HepG2 (cell line): ENCODE data around the gene SLA2. TPM values are rescaled to one million over a fixed set of nuclear protein-coding genes. Genes with fewer than 3 reads are reported as not detected.

Source experiments
- ATF1 ChIP-seq: IDR thresholded peaks from 2 replicates; pipeline ENCODE4 v1.6.1; 2016; ENCODE audit warnings: mild to moderate bottlenecking, control low read depth
- PRMT3 ChIP-seq: sonication (generic); formaldehyde crosslinking; IDR thresholded peaks from 2 replicates; pipeline ENCODE4 v1.8.1; 2022; ENCODE audit warnings: low read depth, mild to moderate bottlenecking, moderate library complexity, missing genetic modification reagents, borderline replicate concordance
- SNAI1 ChIP-seq: sonication (generic); formaldehyde crosslinking; IDR thresholded peaks from 2 replicates; pipeline ENCODE4 v1.5.0; 2020; ENCODE audit warnings: mild to moderate bottlenecking, missing genetic modification reagents, borderline replicate concordance
- SRSF9 ChIP-seq: fragments of 200-400 bp; formaldehyde crosslinking; IDR thresholded peaks from 2 replicates; pipeline ENCODE4 v1.6.1; 2018; ENCODE audit warnings: borderline replicate concordance, mild to moderate bottlenecking, low read depth, low read length; ENCODE audit not compliant: insufficient read depth, poor library complexity, severe bottlenecking
- ZNF263 ChIP-seq: sonication (generic); formaldehyde crosslinking; IDR thresholded peaks from 2 replicates; pipeline ENCODE4 v1.4.0; 2020; ENCODE audit warnings: missing genetic modification reagents
- ZNF296 ChIP-seq: sonication (generic); formaldehyde crosslinking; conservative IDR thresholded peaks from 2 replicates; pipeline ENCODE4 v1.5.0; 2020; ENCODE audit warnings: mild to moderate bottlenecking, missing genetic modification reagents
- ZNF563 ChIP-seq: sonication (generic); formaldehyde crosslinking; IDR thresholded peaks from 2 replicates; pipeline ENCODE4 v1.8.0; 2022; ENCODE audit warnings: mild to moderate bottlenecking, moderate library complexity, missing genetic modification reagents
- ZNF572 ChIP-seq: sonication (generic); formaldehyde crosslinking; IDR thresholded peaks from 2 replicates; pipeline ENCODE4 v1.5.1; 2020; ENCODE audit warnings: mild to moderate bottlenecking, missing genetic modification reagents
- ZSCAN20 ChIP-seq: sonication (generic); formaldehyde crosslinking; IDR thresholded peaks from 2 replicates; pipeline ENCODE4 v1.4.0; 2020; ENCODE audit warnings: missing genetic modification reagents, mild to moderate bottlenecking, borderline replicate concordance
- ZSCAN9 ChIP-seq: IDR thresholded peaks from 2 replicates; pipeline ENCODE4 v1.6.1; 2016; ENCODE audit warnings: borderline replicate concordance
- polyA plus RNA-seq, 8 experiments: library from polyadenylated mRNA; depleted of rRNA in 3 of 8; stranded (reverse) in 7 of 8; unstranded in 1 of 8; fragments of >200 nt; fragmentation: Illumina TruSeq in 4 of 8; extraction: Trizol in 4 of 8; gene quantifications; 2 replicates each; pipeline versions ENCODE4 v1.2.1 to v1.2.3, GENCODE V29; 2011 to 2016; ENCODE audit warnings: low read depth in 4 of 8, missing spikeins in 1 of 8, mixed read lengths in 1 of 8; ENCODE audit not compliant: insufficient read depth in 1 of 8
- total RNA-seq, 5 experiments: library from RNA; depleted of rRNA; stranded (reverse); fragments of >200 nt; fragmentation: Illumina TruSeq; extraction: Trizol; gene quantifications; 2 replicates each; pipeline ENCODE4 v1.2.3, GENCODE V29; 2016; ENCODE audit warnings: low read depth in 1 of 5
- TF ChIP-seq, protein P1 (sequence below): sonication (generic); formaldehyde crosslinking; IDR thresholded peaks from 2 replicates; pipeline ENCODE4 v1.5.0; 2020; ENCODE audit warnings: mild to moderate bottlenecking, missing genetic modification reagents, borderline replicate concordance
- TF ChIP-seq, protein P2 (sequence below): IDR thresholded peaks from 2 replicates; pipeline ENCODE4 v1.6.1; 2016; ENCODE audit warnings: low read depth
- TF ChIP-seq, protein P3 (sequence below): sonication (generic); formaldehyde crosslinking; IDR thresholded peaks from 2 replicates; pipeline ENCODE4 v1.5.1; 2020; ENCODE audit warnings: mild to moderate bottlenecking, missing genetic modification reagents, borderline replicate concordance
- TF ChIP-seq, protein P4 (sequence below): sonication (generic); formaldehyde crosslinking; IDR thresholded peaks from 2 replicates; pipeline ENCODE4 v1.4.0; 2020; ENCODE audit warnings: missing genetic modification reagents

Gene SLA2
- total and polyA plus RNA-seq, 2 of the 13 experiments (the other 11 are each of a cell fraction or from before 2014, with no cell fraction given): 1.6 to 3.6 TPM

DNA sequence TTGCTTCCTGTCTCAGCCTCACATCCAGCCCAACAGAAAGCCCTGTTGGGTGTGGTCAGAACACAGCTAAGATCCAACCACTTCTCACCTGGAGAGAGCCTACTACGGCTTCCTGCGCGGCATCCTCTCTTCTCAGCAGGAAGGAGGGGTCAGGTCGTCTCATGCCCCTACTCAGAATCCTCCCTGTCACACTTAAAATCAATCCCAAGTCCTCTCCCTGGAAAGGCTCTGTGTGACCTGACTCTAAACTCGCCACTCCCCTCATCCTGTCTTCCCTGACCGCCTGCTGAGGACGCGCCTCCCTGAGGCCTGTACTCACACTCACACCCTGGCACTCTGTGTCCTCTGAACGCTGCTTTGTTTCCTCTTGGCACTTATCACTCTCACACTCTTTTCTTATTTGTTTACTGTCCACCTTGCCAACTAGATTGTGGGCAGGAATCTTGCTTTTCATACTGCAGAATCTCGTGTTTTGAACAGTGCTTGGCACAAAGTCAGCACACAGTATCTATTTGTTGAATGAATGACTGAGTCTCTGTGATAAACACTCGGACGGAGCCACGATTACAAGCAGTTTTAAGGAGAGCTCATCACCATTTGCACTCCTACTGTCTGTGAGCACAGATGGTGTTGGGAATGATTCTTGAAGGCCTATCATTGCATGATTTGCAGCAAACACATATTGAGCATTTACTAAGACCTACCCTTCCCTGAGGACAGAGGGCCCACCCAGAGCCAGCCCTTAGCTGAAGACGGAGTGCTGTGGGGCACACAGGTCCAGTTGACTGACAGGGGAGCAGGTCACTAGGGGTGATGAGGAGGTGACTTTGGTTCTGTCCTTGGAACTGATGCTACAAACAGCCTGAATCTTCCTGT lies 21.7 kb downstream of the SLA2 start (continued):
- TF ChIP-seq, protein P1, sequence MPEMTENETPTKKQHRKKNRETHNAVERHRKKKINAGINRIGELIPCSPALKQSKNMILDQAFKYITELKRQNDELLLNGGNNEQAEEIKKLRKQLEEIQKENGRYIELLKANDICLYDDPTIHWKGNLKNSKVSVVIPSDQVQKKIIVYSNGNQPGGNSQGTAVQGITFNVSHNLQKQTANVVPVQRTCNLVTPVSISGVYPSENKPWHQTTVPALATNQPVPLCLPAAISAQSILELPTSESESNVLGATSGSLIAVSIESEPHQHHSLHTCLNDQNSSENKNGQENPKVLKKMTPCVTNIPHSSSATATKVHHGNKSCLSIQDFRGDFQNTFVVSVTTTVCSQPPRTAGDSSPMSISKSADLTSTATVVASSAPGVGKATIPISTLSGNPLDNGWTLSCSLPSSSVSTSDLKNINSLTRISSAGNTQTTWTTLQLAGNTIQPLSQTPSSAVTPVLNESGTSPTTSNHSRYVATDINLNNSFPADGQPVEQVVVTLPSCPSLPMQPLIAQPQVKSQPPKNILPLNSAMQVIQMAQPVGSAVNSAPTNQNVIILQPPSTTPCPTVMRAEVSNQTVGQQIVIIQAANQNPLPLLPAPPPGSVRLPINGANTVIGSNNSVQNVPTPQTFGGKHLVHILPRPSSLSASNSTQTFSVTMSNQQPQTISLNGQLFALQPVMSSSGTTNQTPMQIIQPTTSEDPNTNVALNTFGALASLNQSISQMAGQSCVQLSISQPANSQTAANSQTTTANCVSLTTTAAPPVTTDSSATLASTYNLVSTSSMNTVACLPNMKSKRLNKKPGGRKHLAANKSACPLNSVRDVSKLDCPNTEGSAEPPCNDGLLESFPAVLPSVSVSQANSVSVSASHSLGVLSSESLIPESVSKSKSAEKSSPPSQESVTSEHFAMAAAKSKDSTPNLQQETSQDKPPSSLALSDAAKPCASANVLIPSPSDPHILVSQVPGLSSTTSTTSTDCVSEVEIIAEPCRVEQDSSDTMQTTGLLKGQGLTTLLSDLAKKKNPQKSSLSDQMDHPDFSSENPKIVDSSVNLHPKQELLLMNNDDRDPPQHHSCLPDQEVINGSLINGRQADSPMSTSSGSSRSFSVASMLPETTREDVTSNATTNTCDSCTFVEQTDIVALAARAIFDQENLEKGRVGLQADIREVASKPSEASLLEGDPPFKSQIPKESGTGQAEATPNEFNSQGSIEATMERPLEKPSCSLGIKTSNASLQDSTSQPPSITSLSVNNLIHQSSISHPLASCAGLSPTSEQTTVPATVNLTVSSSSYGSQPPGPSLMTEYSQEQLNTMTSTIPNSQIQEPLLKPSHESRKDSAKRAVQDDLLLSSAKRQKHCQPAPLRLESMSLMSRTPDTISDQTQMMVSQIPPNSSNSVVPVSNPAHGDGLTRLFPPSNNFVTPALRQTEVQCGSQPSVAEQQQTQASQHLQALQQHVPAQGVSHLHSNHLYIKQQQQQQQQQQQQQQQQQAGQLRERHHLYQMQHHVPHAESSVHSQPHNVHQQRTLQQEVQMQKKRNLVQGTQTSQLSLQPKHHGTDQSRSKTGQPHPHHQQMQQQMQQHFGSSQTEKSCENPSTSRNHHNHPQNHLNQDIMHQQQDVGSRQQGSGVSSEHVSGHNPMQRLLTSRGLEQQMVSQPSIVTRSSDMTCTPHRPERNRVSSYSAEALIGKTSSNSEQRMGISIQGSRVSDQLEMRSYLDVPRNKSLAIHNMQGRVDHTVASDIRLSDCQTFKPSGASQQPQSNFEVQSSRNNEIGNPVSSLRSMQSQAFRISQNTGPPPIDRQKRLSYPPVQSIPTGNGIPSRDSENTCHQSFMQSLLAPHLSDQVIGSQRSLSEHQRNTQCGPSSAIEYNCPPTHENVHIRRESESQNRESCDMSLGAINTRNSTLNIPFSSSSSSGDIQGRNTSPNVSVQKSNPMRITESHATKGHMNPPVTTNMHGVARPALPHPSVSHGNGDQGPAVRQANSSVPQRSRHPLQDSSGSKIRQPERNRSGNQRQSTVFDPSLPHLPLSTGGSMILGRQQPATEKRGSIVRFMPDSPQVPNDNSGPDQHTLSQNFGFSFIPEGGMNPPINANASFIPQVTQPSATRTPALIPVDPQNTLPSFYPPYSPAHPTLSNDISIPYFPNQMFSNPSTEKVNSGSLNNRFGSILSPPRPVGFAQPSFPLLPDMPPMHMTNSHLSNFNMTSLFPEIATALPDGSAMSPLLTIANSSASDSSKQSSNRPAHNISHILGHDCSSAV (CRISPR knock-in tag): no peak
- TF ChIP-seq ZNF572 (CRISPR knock-in tag) (peak; percentile 82; the same call in 1 of the 2 replicates), ZSCAN9 (CRISPR knock-in tag) (0 out of 2 replicates have a peak, but pooled peaks have one; percentile 70), ATF1 (CRISPR knock-in tag) (no peak), ZSCAN20 (CRISPR knock-in tag) (no peak), SRSF9 (no peak), ZNF296 (CRISPR knock-in tag) (no peak), ZNF263 (peak; percentile 54; the same call in 1 of the 2 replicates), ZNF563 (no peak), SNAI1 (CRISPR knock-in tag) (no peak), PRMT3 (CRISPR knock-in tag) (no peak)
- TF ChIP-seq, protein P2, sequence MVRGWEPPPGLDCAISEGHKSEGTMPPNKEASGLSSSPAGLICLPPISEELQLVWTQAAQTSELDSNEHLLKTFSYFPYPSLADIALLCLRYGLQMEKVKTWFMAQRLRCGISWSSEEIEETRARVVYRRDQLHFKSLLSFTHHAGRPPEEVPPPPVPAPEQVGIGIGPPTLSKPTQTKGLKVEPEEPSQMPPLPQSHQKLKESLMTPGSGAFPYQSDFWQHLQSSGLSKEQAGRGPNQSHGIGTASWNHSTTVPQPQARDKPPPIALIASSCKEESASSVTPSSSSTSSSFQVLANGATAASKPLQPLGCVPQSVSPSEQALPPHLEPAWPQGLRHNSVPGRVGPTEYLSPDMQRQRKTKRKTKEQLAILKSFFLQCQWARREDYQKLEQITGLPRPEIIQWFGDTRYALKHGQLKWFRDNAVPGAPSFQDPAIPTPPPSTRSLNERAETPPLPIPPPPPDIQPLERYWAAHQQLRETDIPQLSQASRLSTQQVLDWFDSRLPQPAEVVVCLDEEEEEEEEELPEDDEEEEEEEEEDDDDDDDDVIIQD (CRISPR knock-in tag): 0 out of 2 replicates have a peak, but pooled peaks have one; percentile 15
- TF ChIP-seq, protein P3, sequence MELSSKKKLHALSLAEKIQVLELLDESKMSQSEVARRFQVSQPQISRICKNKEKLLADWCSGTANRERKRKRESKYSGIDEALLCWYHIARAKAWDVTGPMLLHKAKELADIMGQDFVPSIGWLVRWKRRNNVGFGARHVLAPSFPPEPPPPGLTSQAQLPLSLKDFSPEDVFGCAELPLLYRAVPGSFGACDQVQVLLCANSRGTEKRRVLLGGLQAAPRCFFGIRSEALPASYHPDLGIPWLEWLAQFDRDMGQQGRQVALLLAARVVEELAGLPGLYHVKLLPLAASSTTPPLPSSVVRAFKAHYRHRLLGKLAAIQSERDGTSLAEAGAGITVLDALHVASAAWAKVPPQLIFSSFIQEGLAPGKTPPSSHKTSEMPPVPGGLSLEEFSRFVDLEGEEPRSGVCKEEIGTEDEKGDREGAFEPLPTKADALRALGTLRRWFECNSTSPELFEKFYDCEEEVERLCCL (CRISPR knock-in tag): no peak
- TF ChIP-seq, protein P4, sequence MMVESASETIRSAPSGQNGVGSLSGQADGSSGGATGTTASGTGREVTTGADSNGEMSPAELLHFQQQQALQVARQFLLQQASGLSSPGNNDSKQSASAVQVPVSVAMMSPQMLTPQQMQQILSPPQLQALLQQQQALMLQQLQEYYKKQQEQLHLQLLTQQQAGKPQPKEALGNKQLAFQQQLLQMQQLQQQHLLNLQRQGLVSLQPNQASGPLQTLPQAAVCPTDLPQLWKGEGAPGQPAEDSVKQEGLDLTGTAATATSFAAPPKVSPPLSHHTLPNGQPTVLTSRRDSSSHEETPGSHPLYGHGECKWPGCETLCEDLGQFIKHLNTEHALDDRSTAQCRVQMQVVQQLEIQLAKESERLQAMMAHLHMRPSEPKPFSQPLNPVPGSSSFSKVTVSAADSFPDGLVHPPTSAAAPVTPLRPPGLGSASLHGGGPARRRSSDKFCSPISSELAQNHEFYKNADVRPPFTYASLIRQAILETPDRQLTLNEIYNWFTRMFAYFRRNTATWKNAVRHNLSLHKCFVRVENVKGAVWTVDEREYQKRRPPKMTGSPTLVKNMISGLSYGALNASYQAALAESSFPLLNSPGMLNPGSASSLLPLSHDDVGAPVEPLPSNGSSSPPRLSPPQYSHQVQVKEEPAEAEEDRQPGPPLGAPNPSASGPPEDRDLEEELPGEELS: no peak
